K562 (cell line): Measurements from ENCODE around the gene USH1G. TPM values are rescaled to one million over a fixed set of nuclear protein-coding genes. Genes with fewer than 3 reads are reported as not detected.

ENCODE experiments used
- BDP1 ChIP-seq: IDR thresholded peaks from 3 replicates; pipeline ENCODE4 v1.6.1; 2011; ENCODE audit not compliant: insufficient read length, insufficient read depth
- ESRRA ChIP-seq: fragments of 450-650 bp; IDR thresholded peaks from 2 replicates; pipeline ENCODE4 v1.6.1; 2014; ENCODE audit warnings: low read depth, mild to moderate bottlenecking, moderate library complexity, borderline replicate concordance
- FOXP1 ChIP-seq: sonication (generic); formaldehyde crosslinking; IDR thresholded peaks from 2 replicates; pipeline ENCODE4 v1.8.0; 2022; ENCODE audit warnings: mild to moderate bottlenecking, missing genetic modification reagents
- HMG20B ChIP-seq: fragments of 250-450 bp; sonication (Bioruptor Pico); IDR thresholded peaks from 2 replicates; pipeline ENCODE4 v1.5.0; 2021; ENCODE audit warnings: mild to moderate bottlenecking
- MAFK ChIP-seq: IDR thresholded peaks from 2 replicates; pipeline ENCODE4 v1.6.1; 2011; ENCODE audit warnings: low read length, improper control_type of control experiment
- MEF2A ChIP-seq: IDR thresholded peaks from 2 replicates; pipeline ENCODE4 v1.6.1; 2011; ENCODE audit warnings: low read depth, mild to moderate bottlenecking, low read length, moderate library complexity; ENCODE audit not compliant: control insufficient read depth
- MTA2 ChIP-seq: fragments of 450-650 bp; IDR thresholded peaks from 2 replicates; pipeline ENCODE4 v1.6.1; 2016; ENCODE audit warnings: low read depth
- NFE2 ChIP-seq: IDR thresholded peaks from 2 replicates; pipeline ENCODE4 v1.6.1; 2014; ENCODE audit warnings: antibody characterized with exemption, low read depth
- NFIC ChIP-seq: fragments of 450-650 bp; IDR thresholded peaks from 2 replicates; pipeline ENCODE4 v1.6.1; 2017; ENCODE audit warnings: mild to moderate bottlenecking, inconsistent platforms
- RBM39 ChIP-seq: fragments of 200-400 bp; formaldehyde crosslinking; optimal IDR thresholded peaks from 2 replicates; pipeline ENCODE3; 2018; ENCODE audit warnings: low read depth, low read length
- SIRT6 ChIP-seq: IDR thresholded peaks from one replicate; pipeline ENCODE4 v1.6.1; 2012; ENCODE audit warnings: low read depth, mild to moderate bottlenecking, control low read depth, inconsistent platforms, low read length, moderate library complexity
- SOX6 ChIP-seq: fragments of 450-650 bp; IDR thresholded peaks from 2 replicates; pipeline ENCODE4 v1.6.1; 2014; ENCODE audit warnings: mild to moderate bottlenecking
- SUPT5H ChIP-seq: fragments of 450-650 bp; IDR thresholded peaks from 2 replicates; pipeline ENCODE4 v1.6.1; 2016
- WHSC1 ChIP-seq: IDR thresholded peaks from one replicate; pipeline ENCODE4 v1.6.1; 2012; ENCODE audit warnings: low read length, control low read depth, inconsistent platforms
- ZNF140 ChIP-seq: fragments of 250-450 bp; sonication (Bioruptor Pico); IDR thresholded peaks from 2 replicates; pipeline ENCODE4 v1.8.0; 2021; ENCODE audit warnings: moderate library complexity, mild to moderate bottlenecking, inconsistent platforms
- ZNF143 ChIP-seq: sonication (generic); formaldehyde crosslinking; IDR thresholded peaks from 2 replicates; pipeline ENCODE4 v1.9.0; 2022; ENCODE audit warnings: mild to moderate bottlenecking, missing genetic modification reagents
- ZNF311 ChIP-seq: fragments of 250-450 bp; sonication (Bioruptor Pico); IDR thresholded peaks from 2 replicates; pipeline ENCODE4 v1.4.0; 2020; ENCODE audit warnings: mild to moderate bottlenecking, moderate library complexity
- ZNF408 ChIP-seq: fragments of 250-450 bp; sonication (Bioruptor Pico); IDR thresholded peaks from 2 replicates; pipeline ENCODE4 v1.4.0; 2020; ENCODE audit warnings: low read depth, mild to moderate bottlenecking, moderate library complexity
- ZNF589 ChIP-seq: fragments of 200-800 bp; sonication (Bioruptor generic); IDR thresholded peaks from 2 replicates; pipeline ENCODE4 v1.6.1; 2016; ENCODE audit warnings: low read depth, missing genetic modification characterization, missing compliant biosample characterization
- polyA plus RNA-seq, 8 experiments: library from polyadenylated mRNA; depleted of rRNA in 4 of 8; stranded (reverse) in 5 of 8; unstranded in 3 of 8; fragments of >200 nt; fragmentation: Nextera tagmentation in 2 of 8; fragmentation: Illumina TruSeq in 1 of 8; extraction: Ambion mirVana in 2 of 8; extraction: Trizol in 1 of 8; gene quantifications; 2 replicates each; pipeline versions ENCODE4 v1.2.1 to v1.2.3, GENCODE V29; 2011 to 2014; ENCODE audit warnings: inconsistent platforms in 1 of 8, missing spikeins in 1 of 8
- total RNA-seq, 7 experiments: library from RNA; depleted of rRNA in 6 of 7; stranded (reverse); fragments of >200 nt in 6 of 7; fragmentation: Illumina TruSeq in 2 of 7; extraction: Trizol in 2 of 7; gene quantifications; 2 replicates each; pipeline versions ENCODE4 v1.2.1 to v1.2.3, GENCODE V29; 2011 to 2021; ENCODE audit warnings: low replicate concordance in 1 of 7
- TF ChIP-seq, protein P1 (sequence below): fragments of 250-450 bp; sonication (Bioruptor Pico); IDR thresholded peaks from 2 replicates; pipeline ENCODE4 v1.8.0; 2021; ENCODE audit warnings: mild to moderate bottlenecking, moderate library complexity
- TF ChIP-seq, protein P2 (sequence below), 2 experiments: fragments of 450-650 bp; IDR thresholded peaks; 2 replicates each; pipeline ENCODE4 v1.6.1; 2016
- TF ChIP-seq, protein P3 (sequence below): fragments of 250-450 bp; sonication (Bioruptor Pico); IDR thresholded peaks from 2 replicates; pipeline ENCODE4 v1.4.0; 2020; ENCODE audit warnings: borderline replicate concordance
- TF ChIP-seq, protein P4 (sequence below), 2 experiments: fragments of 200-800 bp in 1 of 2; sonication (Bioruptor generic) in 1 of 2; sonication (generic) in 1 of 2; formaldehyde crosslinking in 1 of 2; IDR thresholded peaks in 1 of 2; conservative IDR thresholded peaks in 1 of 2; 2 replicates each; pipeline versions ENCODE4 v1.5.0 to v1.6.1; 2016 to 2020; ENCODE audit warnings: missing compliant biosample characterization in 1 of 2, missing genetic modification characterization in 1 of 2, missing genetic modification reagents in 1 of 2

USH1G gene
- total and polyA plus RNA-seq, 9 of the 15 experiments (the other 6 are each of a cell fraction or from before 2014, with no cell fraction given), result 0.22 to 1.00 (median 0.64) TPM; not detected in 2

DNA sequence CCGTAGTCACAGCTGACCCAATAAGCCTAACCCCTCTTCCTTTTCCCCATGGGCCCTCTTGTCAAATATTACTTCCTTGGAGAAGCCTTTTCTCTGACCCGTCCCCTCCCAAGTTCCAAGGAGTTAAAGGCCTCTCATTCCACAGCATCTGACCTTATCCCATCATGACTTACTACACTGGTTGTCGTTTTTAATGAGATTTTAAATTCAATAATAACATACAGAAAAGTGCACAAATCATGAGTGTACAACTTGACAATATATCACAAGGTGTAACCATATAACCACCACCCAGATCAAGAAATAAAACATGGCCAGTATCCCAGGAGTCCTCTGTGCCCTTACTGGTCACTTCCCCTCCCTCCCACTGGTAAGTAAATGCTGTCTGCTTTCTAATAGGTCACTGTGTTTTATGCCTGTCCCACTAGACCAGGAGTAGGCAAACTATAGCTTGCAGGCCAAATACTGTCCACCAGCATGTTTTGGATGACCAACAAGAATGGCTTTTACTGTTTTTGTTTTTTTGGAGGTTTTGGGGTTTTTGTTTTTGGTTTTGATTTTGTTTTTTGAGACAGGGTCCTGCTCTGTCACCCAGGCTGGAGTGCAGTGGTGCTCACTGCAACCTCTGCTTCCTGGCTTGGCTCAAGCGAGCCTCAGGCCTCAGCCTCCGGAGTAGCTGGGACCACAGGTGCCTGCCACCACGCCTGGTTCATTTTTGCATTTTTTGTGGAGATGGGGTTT is 49.0 kb downstream of the USH1G start (continued):
- TF ChIP-seq ZNF589 (CRISPR knock-in tag), result no peak; the same call in 1 of the 2 replicates
- TF ChIP-seq ZNF143 (CRISPR knock-in tag), result no peak
- TF ChIP-seq RBM39, result no peak
- TF ChIP-seq MAFK, result no peak
- no peak for TF ChIP-seq ZNF408
- TF ChIP-seq ZNF311 (CRISPR knock-in tag), result no peak
- TF ChIP-seq FOXP1 (CRISPR knock-in tag), result no peak
- no peak for TF ChIP-seq NFIC
- TF ChIP-seq MEF2A, result no peak
- no peak for TF ChIP-seq SIRT6
- TF ChIP-seq, protein P1, sequence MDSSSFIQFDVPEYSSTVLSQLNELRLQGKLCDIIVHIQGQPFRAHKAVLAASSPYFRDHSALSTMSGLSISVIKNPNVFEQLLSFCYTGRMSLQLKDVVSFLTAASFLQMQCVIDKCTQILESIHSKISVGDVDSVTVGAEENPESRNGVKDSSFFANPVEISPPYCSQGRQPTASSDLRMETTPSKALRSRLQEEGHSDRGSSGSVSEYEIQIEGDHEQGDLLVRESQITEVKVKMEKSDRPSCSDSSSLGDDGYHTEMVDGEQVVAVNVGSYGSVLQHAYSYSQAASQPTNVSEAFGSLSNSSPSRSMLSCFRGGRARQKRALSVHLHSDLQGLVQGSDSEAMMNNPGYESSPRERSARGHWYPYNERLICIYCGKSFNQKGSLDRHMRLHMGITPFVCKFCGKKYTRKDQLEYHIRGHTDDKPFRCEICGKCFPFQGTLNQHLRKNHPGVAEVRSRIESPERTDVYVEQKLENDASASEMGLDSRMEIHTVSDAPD, result no peak
- 0 out of 2 replicates have a peak, but pooled peaks have one; percentile 40 for TF ChIP-seq ESRRA
- TF ChIP-seq, protein P2, sequence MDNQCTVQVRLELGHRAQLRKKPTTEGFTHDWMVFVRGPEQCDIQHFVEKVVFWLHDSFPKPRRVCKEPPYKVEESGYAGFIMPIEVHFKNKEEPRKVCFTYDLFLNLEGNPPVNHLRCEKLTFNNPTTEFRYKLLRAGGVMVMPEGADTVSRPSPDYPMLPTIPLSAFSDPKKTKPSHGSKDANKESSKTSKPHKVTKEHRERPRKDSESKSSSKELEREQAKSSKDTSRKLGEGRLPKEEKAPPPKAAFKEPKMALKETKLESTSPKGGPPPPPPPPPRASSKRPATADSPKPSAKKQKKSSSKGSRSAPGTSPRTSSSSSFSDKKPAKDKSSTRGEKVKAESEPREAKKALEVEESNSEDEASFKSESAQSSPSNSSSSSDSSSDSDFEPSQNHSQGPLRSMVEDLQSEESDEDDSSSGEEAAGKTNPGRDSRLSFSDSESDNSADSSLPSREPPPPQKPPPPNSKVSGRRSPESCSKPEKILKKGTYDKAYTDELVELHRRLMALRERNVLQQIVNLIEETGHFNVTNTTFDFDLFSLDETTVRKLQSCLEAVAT (IDR thresholded peaks at IDR 0.05), result peak; percentile 25 to 45; a peak in 1 of 4 replicates
- TF ChIP-seq SOX6, result no peak
- TF ChIP-seq BDP1, result no peak
- TF ChIP-seq ZNF140 (CRISPR knock-in tag), result no peak
- TF ChIP-seq, protein P3, sequence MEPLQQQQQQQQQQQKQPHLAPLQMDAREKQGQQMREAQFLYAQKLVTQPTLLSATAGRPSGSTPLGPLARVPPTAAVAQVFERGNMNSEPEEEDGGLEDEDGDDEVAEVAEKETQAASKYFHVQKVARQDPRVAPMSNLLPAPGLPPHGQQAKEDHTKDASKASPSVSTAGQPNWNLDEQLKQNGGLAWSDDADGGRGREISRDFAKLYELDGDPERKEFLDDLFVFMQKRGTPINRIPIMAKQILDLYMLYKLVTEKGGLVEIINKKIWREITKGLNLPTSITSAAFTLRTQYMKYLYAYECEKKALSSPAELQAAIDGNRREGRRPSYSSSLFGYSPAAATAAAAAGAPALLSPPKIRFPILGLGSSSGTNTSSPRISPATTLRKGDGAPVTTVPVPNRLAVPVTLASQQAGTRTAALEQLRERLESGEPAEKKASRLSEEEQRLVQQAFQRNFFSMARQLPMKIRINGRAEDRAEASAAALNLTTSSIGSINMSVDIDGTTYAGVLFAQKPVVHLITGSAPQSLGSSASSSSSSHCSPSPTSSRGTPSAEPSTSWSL, result no peak
- TF ChIP-seq, protein P4, sequence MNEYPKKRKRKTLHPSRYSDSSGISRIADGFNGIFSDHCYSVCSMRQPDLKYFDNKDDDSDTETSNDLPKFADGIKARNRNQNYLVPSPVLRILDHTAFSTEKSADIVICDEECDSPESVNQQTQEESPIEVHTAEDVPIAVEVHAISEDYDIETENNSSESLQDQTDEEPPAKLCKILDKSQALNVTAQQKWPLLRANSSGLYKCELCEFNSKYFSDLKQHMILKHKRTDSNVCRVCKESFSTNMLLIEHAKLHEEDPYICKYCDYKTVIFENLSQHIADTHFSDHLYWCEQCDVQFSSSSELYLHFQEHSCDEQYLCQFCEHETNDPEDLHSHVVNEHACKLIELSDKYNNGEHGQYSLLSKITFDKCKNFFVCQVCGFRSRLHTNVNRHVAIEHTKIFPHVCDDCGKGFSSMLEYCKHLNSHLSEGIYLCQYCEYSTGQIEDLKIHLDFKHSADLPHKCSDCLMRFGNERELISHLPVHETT (CRISPR knock-in tag; conservative IDR thresholded peaks at IDR 0.05 in 1 of 2, IDR thresholded peaks at IDR 0.05 in 1 of 2), result peak in 1 of 2 experiments; percentile 66; a peak in 1 of 4 replicates
- TF ChIP-seq HMG20B, result no peak
- peak; percentile 33 for TF ChIP-seq SUPT5H
- no peak for TF ChIP-seq WHSC1
- 0 out of 2 replicates have a peak, but pooled peaks have one; percentile 11 for TF ChIP-seq MTA2
- TF ChIP-seq NFE2, result peak; percentile 7; the same call in 1 of the 2 replicates
